KG1 (cell line): ENCODE data around the gene STAC3.

Source experiments
- DNase-seq: peaks from one replicate; lab custom pipeline; 2025; lab: John Stamatoyannopoulos, UW

The STAC3 gene

GRCh38 chr12:57222286-57223190 is 28.4 kb downstream of the STAC3 start:
- no peak for DNase-seq

GRCh38 chr12:57221169-57221917 is 29.6 kb downstream of the STAC3 start:
- no peak for DNase-seq

- DNase-seq, result no peak
Observed at GRCh38 chr12:57220770-57221168, 30.2 kb downstream of the STAC3 start.

- DNase-seq, result no peak
Observed at GRCh38 chr12:57219993-57220754, 30.8 kb downstream of the STAC3 start.

GRCh38 chr12:57219205-57219992 is 31.6 kb downstream of the STAC3 start:
- DNase-seq, result no peak

GRCh38 chr12:57218030-57218853 is 32.7 kb downstream of the STAC3 start:
- no peak for DNase-seq

- no peak for DNase-seq
Observed at GRCh38 chr12:57216921-57217879, 33.8 kb downstream of the STAC3 start.

- DNase-seq, result no peak
Observed at GRCh38 chr12:57216014-57216911, 34.7 kb downstream of the STAC3 start, which contains the start of gene NXPH4. Gene NXPH4 (plus strand): TSS chr12:57216794. CDS start chr12:57216970, 176 bp downstream.

GRCh38 chr12:57215668-57216013 is 35.3 kb downstream of the STAC3 start:
- no peak for DNase-seq

- no peak for DNase-seq
Observed at GRCh38 chr12:57215065-57215464, 35.9 kb downstream of the STAC3 start.

- no peak for DNase-seq
Observed at GRCh38 chr12:57214398-57214781, 36.6 kb downstream of the STAC3 start.

- DNase-seq, result no peak
Observed at GRCh38 chr12:57213763-57214397, 37.1 kb downstream of the STAC3 start.

- no peak for DNase-seq
Observed at GRCh38 chr12:57213058-57213715, 37.8 kb downstream of the STAC3 start.

- DNase-seq, result no peak
Observed at GRCh38 chr12:57212701-57213057, 38.3 kb downstream of the STAC3 start.

- no peak for DNase-seq
Observed at GRCh38 chr12:57211791-57212700, 38.9 kb downstream of the STAC3 start.

- DNase-seq, result no peak
Observed at GRCh38 chr12:57210926-57211692, 39.9 kb downstream of the STAC3 start.
